H9 (cell line): ENCODE data around the gene IGF1R. TPM values are rescaled to one million over a fixed set of nuclear protein-coding genes. Genes with fewer than 3 reads are reported as not detected.

ENCODE experiments used
- DNase-seq: peaks from one replicate; pipeline ENCODE4 v3.0.0-alpha.2; 2017
- H2AFZ ChIP-seq: one replicate; pipeline ENCODE4 v1.6.1; 2013; ENCODE audit warnings: mild to moderate bottlenecking, low read length, control low read depth, moderate library complexity
- H2AK5ac ChIP-seq: 2 replicates; pipeline ENCODE4 v1.6.1; 2013; ENCODE audit warnings: low read length, control low read depth, mixed read lengths; ENCODE audit not compliant: insufficient read length
- H2BK120ac ChIP-seq: one replicate; pipeline ENCODE4 v1.6.1; 2013; ENCODE audit warnings: low read depth, mild to moderate bottlenecking, low read length, control low read depth, inconsistent platforms; ENCODE audit not compliant: poor library complexity, severe bottlenecking
- H2BK12ac ChIP-seq: 2 replicates; pipeline ENCODE4 v1.6.1; 2013; ENCODE audit warnings: low read length, control low read depth, mixed read lengths, low read depth; ENCODE audit not compliant: insufficient read length
- H2BK15ac ChIP-seq: 2 replicates; pipeline ENCODE4 v1.6.1; 2013; ENCODE audit warnings: low read depth, low read length, control low read depth
- H2BK20ac ChIP-seq: one replicate; pipeline ENCODE4 v1.6.1; 2013; ENCODE audit warnings: low read depth, mild to moderate bottlenecking, low read length, control low read depth, inconsistent platforms; ENCODE audit not compliant: poor library complexity, severe bottlenecking
- H2BK5ac ChIP-seq: 2 replicates; pipeline ENCODE4 v1.6.1; 2013; ENCODE audit warnings: low read length, control low read depth, mixed read lengths; ENCODE audit not compliant: insufficient read length
- H3K14ac ChIP-seq: 2 replicates; pipeline ENCODE4 v1.6.1; 2013; ENCODE audit warnings: low read length, control low read depth; ENCODE audit not compliant: insufficient read depth
- H3K18ac ChIP-seq: 2 replicates; pipeline ENCODE4 v1.6.1; 2013; ENCODE audit warnings: low read depth, mild to moderate bottlenecking, mixed read lengths, low read length, control low read depth; ENCODE audit not compliant: insufficient read length
- H3K23ac ChIP-seq: 2 replicates; pipeline ENCODE4 v1.6.1; 2013; ENCODE audit warnings: low read length, control low read depth, mixed read lengths, low read depth; ENCODE audit not compliant: insufficient read length
- H3K23me2 ChIP-seq: 2 replicates; pipeline ENCODE4 v1.6.1; 2013; ENCODE audit warnings: low read depth, mild to moderate bottlenecking, mixed read lengths, low read length, control low read depth; ENCODE audit not compliant: insufficient read length, poor library complexity, severe bottlenecking
- H3K27ac ChIP-seq: 2 replicates; pipeline ENCODE4 v1.5.1; 2013; ENCODE audit warnings: low read length, control low read depth, mixed read lengths, low read depth; ENCODE audit not compliant: insufficient read length
- H3K27me3 ChIP-seq: 2 replicates; pipeline ENCODE4 v1.6.1; 2013; ENCODE audit warnings: low read length, control low read depth, inconsistent platforms; ENCODE audit not compliant: insufficient read depth
- H3K4ac ChIP-seq: 2 replicates; pipeline ENCODE4 v1.6.1; 2013; ENCODE audit warnings: low read depth, mild to moderate bottlenecking, control low read depth, inconsistent platforms, low read length, moderate library complexity
- H3K4me1 ChIP-seq: 2 replicates; pipeline ENCODE4 v1.6.1; 2013; ENCODE audit warnings: low read length, control low read depth, inconsistent platforms; ENCODE audit not compliant: insufficient read depth
- H3K4me2 ChIP-seq: 2 replicates; pipeline ENCODE4 v1.6.1; 2013; ENCODE audit warnings: low read length, control low read depth, mixed read lengths; ENCODE audit not compliant: insufficient read length, insufficient read depth
- H3K56ac ChIP-seq: 2 replicates; pipeline ENCODE4 v1.6.1; 2013; ENCODE audit warnings: low read depth, mild to moderate bottlenecking, mixed read lengths, low read length, control low read depth; ENCODE audit not compliant: insufficient read length
- H3K79me1 ChIP-seq: 2 replicates; pipeline ENCODE4 v1.6.1; 2013; ENCODE audit warnings: low read depth, mild to moderate bottlenecking, moderate library complexity, low read length, control low read depth, inconsistent platforms; ENCODE audit not compliant: insufficient read depth, poor library complexity, severe bottlenecking
- H3K79me2 ChIP-seq: 2 replicates; pipeline ENCODE4 v1.6.1; 2013; ENCODE audit warnings: low read length, control low read depth, inconsistent platforms; ENCODE audit not compliant: insufficient read depth
- H3K9ac ChIP-seq: 2 replicates; pipeline ENCODE4 v1.6.1; 2013; ENCODE audit warnings: low read length, control low read depth, mixed read lengths; ENCODE audit not compliant: insufficient read length; ENCODE audit errors: extremely low read depth
- H3K9me3 ChIP-seq: one replicate; pipeline ENCODE4 v1.6.1; 2013; ENCODE audit warnings: low read depth, low read length, inconsistent platforms; ENCODE audit not compliant: control insufficient read depth
- H3T11ph ChIP-seq: one replicate; pipeline ENCODE4 v1.6.1; 2013; ENCODE audit warnings: mild to moderate bottlenecking, low read length, control low read depth, inconsistent platforms
- H4K20me1 ChIP-seq: one replicate; pipeline ENCODE4 v1.6.1; 2013; ENCODE audit not compliant: control insufficient read depth, insufficient read length, insufficient read depth
- H4K5ac ChIP-seq: 2 replicates; pipeline ENCODE4 v1.6.1; 2013; ENCODE audit warnings: low read depth, mild to moderate bottlenecking, mixed read lengths, low read length, control low read depth; ENCODE audit not compliant: insufficient read length
- H4K8ac ChIP-seq: replicated peaks from 2 replicates; pipeline ENCODE4 v1.6.1; 2013; ENCODE audit warnings: low read length, control low read depth, mixed read lengths, low read depth; ENCODE audit not compliant: insufficient read length
- H4K91ac ChIP-seq: 2 replicates; pipeline ENCODE4 v1.6.1; 2013; ENCODE audit warnings: low read depth, mild to moderate bottlenecking, moderate library complexity, mixed read lengths, low read length, control low read depth; ENCODE audit not compliant: insufficient read length
- H3K27ac Mint-ChIP-seq, 3 experiments: 2 replicates in 2 of 3; 3 replicates in 1 of 3; pipeline ENCODE4 v1.8.0; 2020 to 2021; ENCODE audit warnings: mixed read lengths in 3 of 3, mild to moderate bottlenecking in 1 of 3, moderate library complexity in 1 of 3
- H3K27me3 Mint-ChIP-seq: 2 replicates; pipeline ENCODE4 v1.8.0; 2021; ENCODE audit warnings: low read depth, mild to moderate bottlenecking, moderate library complexity, mixed read lengths
- H3K36me3 Mint-ChIP-seq, 3 experiments: 2 replicates in 2 of 3; 3 replicates in 1 of 3; pipeline ENCODE4 v1.8.0; 2020 to 2021; ENCODE audit warnings: low read depth in 3 of 3, mixed read lengths in 3 of 3; ENCODE audit not compliant: insufficient read depth in 1 of 3
- H3K4me1 Mint-ChIP-seq, 2 experiments: 2 replicates each; pipeline ENCODE4 v1.8.0; 2020; ENCODE audit warnings: mixed read lengths in 2 of 2
- H3K4me3 Mint-ChIP-seq, 2 experiments: 2 replicates in 1 of 2; 3 replicates in 1 of 2; pipeline ENCODE4 v1.8.0; 2020 to 2021; ENCODE audit warnings: mild to moderate bottlenecking in 2 of 2, mixed read lengths in 2 of 2, moderate library complexity in 1 of 2
- H3K9me3 Mint-ChIP-seq, 2 experiments: 2 replicates in 1 of 2; 3 replicates in 1 of 2; pipeline ENCODE4 v1.8.0; 2020; ENCODE audit warnings: mild to moderate bottlenecking in 2 of 2, mixed read lengths in 2 of 2, moderate library complexity in 1 of 2
- WGBS: extraction: QIAGEN DNeasy Blood & Tissue Kit; methylation state at CpG from one replicate; pipeline ENCODE4 v1.1.7; 2013; ENCODE audit warnings: missing lambda C conversion rate, low lambda C conversion rate, mixed read lengths; ENCODE audit not compliant: insufficient read length; ENCODE audit errors: extremely low coverage; 5-methylcytosine and 5-hydroxymethylcytosine counted together
- total RNA-seq: library from RNA; stranded (reverse); gene quantifications from 2 replicates; pipeline ENCODE4 v1.2.1, GENCODE V29; 2021
- TF ChIP-seq, protein P1 (sequence below): fragments of 200-600 bp; sonication (generic); conservative IDR thresholded peaks from 3 replicates; pipeline ENCODE4 v1.8.0; 2021; ENCODE audit warnings: antibody characterized with exemption, mild to moderate bottlenecking

IGF1R gene
- total RNA-seq, 1 experiment from 2014 or later, result 70.0 TPM

DNA sequence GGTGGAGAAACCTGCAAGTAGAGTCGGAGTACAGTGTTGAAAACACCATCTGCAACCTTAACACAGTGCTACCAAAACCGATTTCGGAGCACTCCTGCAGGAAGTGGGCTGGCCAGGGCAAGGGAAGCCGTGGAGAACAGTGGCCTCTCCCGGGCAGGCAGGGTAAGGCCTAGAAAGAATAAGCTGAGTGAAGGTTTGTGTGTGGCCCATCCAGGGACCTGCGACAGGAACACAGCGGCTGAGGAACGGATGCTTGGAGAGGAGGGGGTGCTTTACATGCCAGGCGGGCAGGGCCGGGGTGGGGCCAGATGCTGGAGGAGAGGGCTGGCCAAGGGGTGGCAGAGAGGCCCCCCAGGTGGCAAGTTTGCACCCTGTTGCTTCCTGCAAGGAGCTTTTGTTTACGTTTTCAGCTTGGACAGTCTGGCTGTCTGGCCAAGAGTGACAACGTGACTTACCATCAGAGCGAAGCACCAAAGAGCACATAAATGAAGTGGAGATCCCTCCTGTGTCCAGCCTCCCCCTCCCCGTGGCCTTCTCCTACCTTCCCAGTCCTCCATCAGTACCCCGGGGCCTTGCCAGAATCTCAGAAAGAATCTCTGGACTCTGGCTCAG is 202.7 kb downstream of the IGF1R start:
- TF ChIP-seq, protein P1, sequence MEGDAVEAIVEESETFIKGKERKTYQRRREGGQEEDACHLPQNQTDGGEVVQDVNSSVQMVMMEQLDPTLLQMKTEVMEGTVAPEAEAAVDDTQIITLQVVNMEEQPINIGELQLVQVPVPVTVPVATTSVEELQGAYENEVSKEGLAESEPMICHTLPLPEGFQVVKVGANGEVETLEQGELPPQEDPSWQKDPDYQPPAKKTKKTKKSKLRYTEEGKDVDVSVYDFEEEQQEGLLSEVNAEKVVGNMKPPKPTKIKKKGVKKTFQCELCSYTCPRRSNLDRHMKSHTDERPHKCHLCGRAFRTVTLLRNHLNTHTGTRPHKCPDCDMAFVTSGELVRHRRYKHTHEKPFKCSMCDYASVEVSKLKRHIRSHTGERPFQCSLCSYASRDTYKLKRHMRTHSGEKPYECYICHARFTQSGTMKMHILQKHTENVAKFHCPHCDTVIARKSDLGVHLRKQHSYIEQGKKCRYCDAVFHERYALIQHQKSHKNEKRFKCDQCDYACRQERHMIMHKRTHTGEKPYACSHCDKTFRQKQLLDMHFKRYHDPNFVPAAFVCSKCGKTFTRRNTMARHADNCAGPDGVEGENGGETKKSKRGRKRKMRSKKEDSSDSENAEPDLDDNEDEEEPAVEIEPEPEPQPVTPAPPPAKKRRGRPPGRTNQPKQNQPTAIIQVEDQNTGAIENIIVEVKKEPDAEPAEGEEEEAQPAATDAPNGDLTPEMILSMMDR, result peak; percentile 86
- Histone ChIP-seq H3K23ac (no peak overlapping the region), H3K4me1 (peaks cover 19% of the 10 kb centered on the region; the same call in 1 of the 2 replicates), H3K27me3 (no peaks in the 10 kb centered on the region), H3K56ac (no peak overlapping the region), H3K9me3 (no peaks in the 10 kb centered on the region), H3K4me2 (peak overlapping the region; percentile 80), H3K18ac (no peak overlapping the region), H3T11ph (no peak overlapping the region), H2BK120ac (no peak overlapping the region), H2BK12ac (no peak overlapping the region), H2BK15ac (no peak overlapping the region), H4K20me1 (no peaks in the 10 kb centered on the region), H2AK5ac (no peak overlapping the region), H4K91ac (no peak overlapping the region), H3K9ac (no peak overlapping the region), H4K5ac (no peak overlapping the region), H3K27ac (peak overlapping the region; percentile 5), H2BK20ac (no peak overlapping the region), H2AFZ (no peak overlapping the region), H2BK5ac (no peak overlapping the region), H4K8ac (no peak overlapping the region), H3K79me2 (peaks cover 22% of the 10 kb centered on the region; the same call in 1 of the 2 replicates), H3K4ac (no peak overlapping the region), H3K14ac (no peak overlapping the region), H3K79me1 (peaks cover 13% of the 10 kb centered on the region), H3K23me2 (peaks cover 4% of the 10 kb centered on the region)
- Mint-ChIP-seq H3K4me1 (peaks cover 64 to 68% of the 10 kb centered on the region in 2 experiments), H3K36me3 (no peaks in the 10 kb centered on the region; a peak in 1 of 7 replicates), H3K27ac (peak overlapping the region; percentile 56 to 99 (median 91)), H3K9me3 (no peaks in the 10 kb centered on the region), H3K4me3 (peak overlapping the region; percentile 81 to 92), H3K27me3 (no peaks in the 10 kb centered on the region)
- WGBS, result no CpG with 5 or more reads among the region's 15 CpGs
- peak; percentile 84 for DNase-seq
